HG02870 (cell line): ENCODE data around the gene KIFC3.
"Not testable (repeated sequence)": the region's sequence is repeated elsewhere in the genome, so short reads cannot be mapped to it uniquely, and the experiment has no call there.

Source experiments
- ATAC-seq: cut with Tn5 transposase; IDR thresholded peaks from one replicate; pipeline ENCODE4 v1.9.1; 2021; ENCODE audit warnings: mild to moderate bottlenecking, moderate library complexity; ENCODE audit not compliant: unreplicated experiment

Gene KIFC3

DNA sequence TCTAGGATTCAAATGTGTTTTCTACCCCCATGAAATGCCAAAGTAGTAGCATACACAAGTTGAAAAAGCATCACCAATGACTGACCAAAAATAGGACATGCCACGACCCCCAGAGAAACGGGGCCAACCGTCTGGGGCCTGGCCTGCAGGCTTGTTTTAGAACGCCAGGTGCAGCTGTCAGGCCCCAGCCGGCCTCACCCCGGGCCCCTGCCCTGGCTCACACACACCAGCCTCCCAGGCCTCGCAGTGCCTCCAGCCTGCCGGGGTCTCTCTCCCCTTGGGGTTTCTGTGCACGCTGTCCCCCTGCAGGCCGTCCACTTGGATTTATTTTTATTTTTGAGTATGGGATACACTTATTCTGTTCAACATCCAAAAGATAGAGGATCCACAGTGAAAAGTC lies 58.8 kb downstream of the KIFC3 start:
- no peak for ATAC-seq

- no peak for ATAC-seq
Measured at GRCh38 chr16:57742543-57742942, 59.7 kb downstream of the KIFC3 start.

DNA sequence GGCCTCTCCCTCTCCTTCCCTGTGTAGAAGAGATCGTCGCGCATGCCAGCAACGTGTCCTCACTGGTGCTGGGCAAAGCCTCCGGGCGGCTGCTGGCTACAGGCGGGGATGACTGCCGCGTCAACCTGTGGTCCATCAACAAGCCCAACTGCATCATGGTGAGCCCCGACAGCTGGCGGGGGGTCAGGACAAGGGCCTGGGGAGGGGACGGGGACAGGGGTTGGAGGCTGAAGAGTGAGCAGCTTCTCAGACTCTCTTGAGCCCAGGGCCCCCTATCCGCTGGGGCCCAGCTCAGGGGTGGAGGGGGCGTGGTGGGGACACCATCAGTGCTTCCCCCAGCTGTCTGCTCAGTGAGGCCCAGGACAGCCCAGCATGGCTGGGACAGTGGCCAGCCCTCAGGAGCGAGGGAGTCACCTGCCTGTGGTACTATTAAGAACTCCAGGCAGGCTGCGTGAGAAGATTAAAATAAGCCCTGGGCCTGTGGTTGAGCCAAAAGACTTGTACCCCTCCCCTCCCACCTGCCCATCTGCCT lies 60.6 kb downstream of the KIFC3 start:
- ATAC-seq: no peak

GRCh38 chr16:57740423-57741071 lies 61.7 kb downstream of the KIFC3 start:
- no peak for ATAC-seq

DNA sequence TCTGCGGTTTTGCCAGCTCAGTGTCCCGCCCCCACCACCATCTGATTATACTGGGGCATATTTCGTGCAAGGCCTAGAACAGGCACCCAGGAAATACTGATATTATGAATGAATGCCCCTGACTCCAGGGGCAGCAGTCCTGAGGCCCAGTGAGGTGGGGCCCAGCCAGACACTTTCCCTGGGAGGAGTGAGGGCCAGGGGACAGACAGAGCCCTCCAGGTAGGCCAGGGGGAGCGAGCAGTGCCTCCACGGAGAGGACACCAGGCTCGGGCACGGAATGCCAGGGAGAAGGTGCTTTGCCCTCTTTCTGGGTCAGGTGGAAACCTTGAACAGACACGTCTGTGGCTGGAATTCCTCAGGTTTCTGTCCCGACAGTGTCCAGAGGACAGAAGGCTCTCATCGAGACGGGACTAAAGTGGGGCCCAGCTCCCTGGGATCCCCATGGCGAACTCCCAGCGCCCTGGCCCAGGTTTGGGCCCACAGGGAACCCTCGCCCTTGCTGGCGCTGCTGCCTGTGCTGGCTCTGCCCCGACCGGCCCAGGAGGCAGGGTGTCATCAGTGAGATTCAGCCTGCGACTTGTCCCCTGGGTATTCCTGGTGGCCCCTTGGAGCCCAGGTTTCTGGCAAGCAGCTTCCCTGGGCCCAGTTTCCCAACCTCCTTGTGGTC lies 62.4 kb downstream of the KIFC3 start:
- ATAC-seq: no peak

GRCh38 chr16:57738844-57739243 lies 63.4 kb downstream of the KIFC3 start:
- ATAC-seq: no peak

GRCh38 chr16:57736419-57737351 lies 65.6 kb downstream of the KIFC3 start:
- ATAC-seq: no peak

DNA sequence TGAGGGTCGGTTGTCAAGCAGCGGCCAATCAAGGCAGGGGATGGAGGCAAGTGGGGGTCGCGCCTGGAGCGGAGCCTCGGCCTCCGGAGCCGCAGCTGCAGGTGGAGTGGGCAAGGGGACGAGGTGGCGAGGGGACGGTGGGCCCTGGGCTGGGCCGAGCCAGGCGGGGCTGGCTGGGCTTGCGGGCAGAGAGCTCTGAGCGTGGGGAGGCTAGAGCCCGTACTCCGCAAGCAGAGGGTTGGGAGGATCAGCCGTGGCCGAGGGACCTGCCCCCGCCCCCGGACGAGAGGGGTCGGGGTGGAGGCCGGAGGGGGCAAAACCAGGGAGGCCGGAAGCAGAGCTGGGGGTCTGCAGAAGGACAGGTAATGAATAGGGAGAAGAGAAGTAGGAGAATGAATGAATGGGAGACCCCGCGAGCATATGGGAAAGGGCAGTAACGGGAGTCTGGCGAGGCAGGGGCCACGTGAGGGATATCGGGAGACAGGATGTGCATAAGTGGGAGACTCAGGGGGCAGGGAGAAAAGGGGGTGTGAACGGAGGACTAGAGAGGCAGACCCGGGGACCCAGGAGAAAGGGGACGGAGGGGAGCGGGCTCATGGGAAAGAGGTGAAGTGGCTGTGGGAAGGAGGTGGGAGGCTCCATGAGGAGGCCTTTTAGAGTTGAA lies 66.4 kb downstream of the KIFC3 start, which contains the start of gene KATNB1:
TSS of gene KATNB1 (plus strand) at position 16 of the 664 bp plus-strand sequence. CDS start 1,474 bp downstream, outside the sequence.
- no peak for ATAC-seq

GRCh38 chr16:57734925-57735754 lies 67.2 kb downstream of the KIFC3 start:
- peak; percentile 88 for ATAC-seq

- ATAC-seq: no peak
Measured at GRCh38 chr16:57734308-57734924, 67.9 kb downstream of the KIFC3 start.

GRCh38 chr16:57732714-57733113 lies 69.6 kb downstream of the KIFC3 start:
- ATAC-seq: no peak

DNA sequence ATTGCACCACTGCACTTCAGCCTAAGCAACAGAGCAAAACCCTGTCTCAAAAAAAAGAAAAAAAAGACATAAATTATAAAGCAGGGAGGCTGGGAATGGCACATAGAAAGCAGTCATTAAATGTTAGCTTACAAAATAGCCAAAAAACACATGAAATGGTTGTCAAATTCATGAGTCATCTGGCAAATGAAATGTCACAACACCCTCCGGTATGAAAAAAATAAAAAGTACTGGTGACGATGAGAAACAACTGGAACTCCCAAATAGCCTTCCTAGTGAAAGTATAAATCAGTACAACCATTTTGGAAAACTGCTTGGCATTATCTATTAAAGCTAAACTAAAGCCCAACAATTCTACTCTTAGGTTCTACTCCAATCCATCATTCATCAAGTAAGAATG lies 70.3 kb downstream of the KIFC3 start:
- ATAC-seq: no peak

- ATAC-seq: no peak
Measured at GRCh38 chr16:57730771-57731730, 71.2 kb downstream of the KIFC3 start.

DNA sequence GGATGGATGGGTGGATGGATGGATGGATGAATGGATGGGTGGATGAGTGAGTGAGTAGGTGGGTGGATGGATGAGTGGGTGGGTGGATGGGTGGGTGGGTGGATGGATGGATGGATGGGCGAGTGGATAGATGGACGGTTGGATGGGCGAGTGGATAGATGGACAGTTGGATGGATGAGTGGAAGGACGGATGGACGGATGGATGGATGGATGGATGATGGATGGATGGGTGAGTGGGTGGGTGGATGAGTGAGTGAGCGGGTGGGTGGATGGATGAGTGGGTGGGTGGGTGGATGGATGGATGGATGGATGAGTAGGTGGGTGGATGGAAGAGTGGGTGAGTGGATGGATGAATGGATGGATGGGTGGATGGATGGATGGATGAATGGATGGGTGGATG lies 72.4 kb downstream of the KIFC3 start:
- not testable (repeated sequence) for ATAC-seq

GRCh38 chr16:57729182-57729484 lies 73.2 kb downstream of the KIFC3 start:
- ATAC-seq: no peak

GRCh38 chr16:57728336-57729181 lies 73.7 kb downstream of the KIFC3 start:
- no peak for ATAC-seq

- ATAC-seq: no peak
Measured at GRCh38 chr16:57727610-57728009, 74.7 kb downstream of the KIFC3 start.
